GM12872 (cell line): Measurements from ENCODE around the gene ZCCHC17.

Source experiments
- TF ChIP-seq, protein P1 (sequence below): IDR thresholded peaks from 3 replicates; pipeline ENCODE4 v1.5.1; 2011; ENCODE audit warnings: low read depth, mild to moderate bottlenecking, low read length, moderate library complexity; ENCODE audit not compliant: insufficient read depth

ZCCHC17 gene

DNA sequence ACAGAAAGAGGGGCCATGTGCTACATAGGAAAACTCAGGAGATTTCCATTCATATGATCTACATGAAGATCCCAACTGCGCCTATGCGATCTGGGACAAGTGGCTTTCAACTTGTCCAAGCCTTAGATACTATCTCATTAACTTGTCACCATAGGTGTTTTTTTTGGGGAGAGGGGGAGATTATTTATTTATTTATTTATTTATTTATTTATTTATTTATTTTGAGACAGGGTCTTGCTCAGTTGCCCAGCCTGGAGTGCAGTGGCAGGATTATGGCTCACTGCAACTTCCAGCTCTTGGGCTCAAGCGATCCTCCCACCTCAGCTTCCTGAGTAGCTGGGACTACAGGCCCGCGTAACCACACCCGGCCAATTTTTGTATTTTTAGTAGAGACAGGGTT is 64.8 kb downstream of the ZCCHC17 start:
- TF ChIP-seq, protein P1, sequence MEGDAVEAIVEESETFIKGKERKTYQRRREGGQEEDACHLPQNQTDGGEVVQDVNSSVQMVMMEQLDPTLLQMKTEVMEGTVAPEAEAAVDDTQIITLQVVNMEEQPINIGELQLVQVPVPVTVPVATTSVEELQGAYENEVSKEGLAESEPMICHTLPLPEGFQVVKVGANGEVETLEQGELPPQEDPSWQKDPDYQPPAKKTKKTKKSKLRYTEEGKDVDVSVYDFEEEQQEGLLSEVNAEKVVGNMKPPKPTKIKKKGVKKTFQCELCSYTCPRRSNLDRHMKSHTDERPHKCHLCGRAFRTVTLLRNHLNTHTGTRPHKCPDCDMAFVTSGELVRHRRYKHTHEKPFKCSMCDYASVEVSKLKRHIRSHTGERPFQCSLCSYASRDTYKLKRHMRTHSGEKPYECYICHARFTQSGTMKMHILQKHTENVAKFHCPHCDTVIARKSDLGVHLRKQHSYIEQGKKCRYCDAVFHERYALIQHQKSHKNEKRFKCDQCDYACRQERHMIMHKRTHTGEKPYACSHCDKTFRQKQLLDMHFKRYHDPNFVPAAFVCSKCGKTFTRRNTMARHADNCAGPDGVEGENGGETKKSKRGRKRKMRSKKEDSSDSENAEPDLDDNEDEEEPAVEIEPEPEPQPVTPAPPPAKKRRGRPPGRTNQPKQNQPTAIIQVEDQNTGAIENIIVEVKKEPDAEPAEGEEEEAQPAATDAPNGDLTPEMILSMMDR = no peak

- TF ChIP-seq, protein P1 = no peak
Observed at GRCh38 chr1:31362032-31362431, 65.2 kb downstream of the ZCCHC17 start.

- TF ChIP-seq, protein P1 = no peak
Observed at GRCh38 chr1:31364561-31365250, 67.9 kb downstream of the ZCCHC17 start.

DNA sequence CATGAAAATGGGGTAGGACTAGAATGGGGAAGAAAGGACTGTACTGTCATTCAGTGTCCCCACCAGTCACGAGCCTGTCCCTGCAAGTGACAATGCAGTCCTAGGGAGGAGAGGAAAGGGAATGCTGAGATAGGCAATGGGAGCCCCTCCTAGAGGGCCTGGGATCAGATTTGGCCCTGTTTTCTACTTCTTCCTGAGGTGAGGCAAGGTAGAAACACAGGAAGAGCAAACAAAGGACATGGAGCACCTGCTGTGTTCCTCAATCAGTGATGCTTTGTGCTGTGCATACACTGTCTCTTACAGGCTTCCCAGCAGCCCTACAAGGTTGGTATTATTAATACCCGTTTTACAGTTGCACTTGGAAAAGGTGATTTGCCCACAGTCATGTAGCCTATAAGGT is 70.0 kb downstream of the ZCCHC17 start:
- TF ChIP-seq, protein P1 = no peak

DNA sequence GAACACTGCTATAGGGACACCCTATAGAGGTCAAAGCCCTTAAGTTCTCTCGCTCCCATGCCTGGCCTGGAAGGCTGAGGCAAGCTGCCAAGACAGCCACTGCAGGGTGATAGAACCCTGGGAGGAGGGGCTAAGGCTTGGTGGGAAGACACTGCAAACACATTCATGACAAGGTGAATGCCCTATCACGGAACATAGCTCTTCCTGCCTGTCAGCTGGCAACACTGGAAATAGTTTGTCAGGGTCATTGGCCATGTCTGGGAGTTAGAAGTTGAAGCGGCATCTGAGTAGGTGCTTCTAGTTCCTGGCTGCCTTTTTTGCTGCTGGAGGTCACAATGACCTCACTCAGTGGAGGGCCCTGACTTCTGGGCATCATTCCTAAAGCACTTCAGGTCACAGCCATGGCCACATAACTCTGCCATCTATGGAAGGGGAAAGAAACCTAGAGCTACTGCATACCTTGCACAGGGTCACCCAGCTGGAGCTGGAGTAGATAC is 71.8 kb downstream of the ZCCHC17 start:
- TF ChIP-seq, protein P1 = no peak

- TF ChIP-seq, protein P1 = no peak
Observed at GRCh38 chr1:31370021-31370420, 73.2 kb downstream of the ZCCHC17 start.

GRCh38 chr1:31370565-31370964 is 73.7 kb downstream of the ZCCHC17 start:
- TF ChIP-seq, protein P1 = no peak
